Effector memory CD4-positive, alpha-beta T cell (primary cell): ENCODE results near the gene KCNN4.

ENCODE experiments used
- DNase-seq, 3 donors: peaks; one replicate each; pipeline ENCODE4 v3.0.0-alpha.2; 2020
- H3K27ac ChIP-seq: 2 replicates; pipeline ENCODE4 v1.7.0; 2013; ENCODE audit warnings: mild to moderate bottlenecking, low read length, moderate library complexity; ENCODE audit not compliant: insufficient read depth, poor library complexity, severe bottlenecking
- H3K27me3 ChIP-seq: replicated peaks from 2 replicates; pipeline ENCODE4 v1.7.0; 2013; ENCODE audit warnings: mild to moderate bottlenecking, low read length; ENCODE audit not compliant: insufficient read depth, control insufficient read depth, poor library complexity, severe bottlenecking
- H3K36me3 ChIP-seq: 2 replicates; pipeline ENCODE4 v1.7.0; 2013; ENCODE audit warnings: mild to moderate bottlenecking, low read length, moderate library complexity; ENCODE audit not compliant: control insufficient read depth, insufficient read depth
- H3K4me1 ChIP-seq: 2 replicates; pipeline ENCODE4 v1.7.0; 2013; ENCODE audit warnings: low read length, mild to moderate bottlenecking; ENCODE audit not compliant: control insufficient read depth, insufficient read depth, poor library complexity, severe bottlenecking
- H3K4me3 ChIP-seq: 2 replicates; pipeline ENCODE4 v1.7.0; 2013; ENCODE audit warnings: low read length, low read depth, mild to moderate bottlenecking; ENCODE audit not compliant: insufficient read depth, poor library complexity, severe bottlenecking
- H3K9me3 ChIP-seq: 2 replicates; pipeline ENCODE4 v1.7.0; 2013; ENCODE audit warnings: mild to moderate bottlenecking, low read length, moderate library complexity; ENCODE audit not compliant: control insufficient read depth

KCNN4 gene

DNA sequence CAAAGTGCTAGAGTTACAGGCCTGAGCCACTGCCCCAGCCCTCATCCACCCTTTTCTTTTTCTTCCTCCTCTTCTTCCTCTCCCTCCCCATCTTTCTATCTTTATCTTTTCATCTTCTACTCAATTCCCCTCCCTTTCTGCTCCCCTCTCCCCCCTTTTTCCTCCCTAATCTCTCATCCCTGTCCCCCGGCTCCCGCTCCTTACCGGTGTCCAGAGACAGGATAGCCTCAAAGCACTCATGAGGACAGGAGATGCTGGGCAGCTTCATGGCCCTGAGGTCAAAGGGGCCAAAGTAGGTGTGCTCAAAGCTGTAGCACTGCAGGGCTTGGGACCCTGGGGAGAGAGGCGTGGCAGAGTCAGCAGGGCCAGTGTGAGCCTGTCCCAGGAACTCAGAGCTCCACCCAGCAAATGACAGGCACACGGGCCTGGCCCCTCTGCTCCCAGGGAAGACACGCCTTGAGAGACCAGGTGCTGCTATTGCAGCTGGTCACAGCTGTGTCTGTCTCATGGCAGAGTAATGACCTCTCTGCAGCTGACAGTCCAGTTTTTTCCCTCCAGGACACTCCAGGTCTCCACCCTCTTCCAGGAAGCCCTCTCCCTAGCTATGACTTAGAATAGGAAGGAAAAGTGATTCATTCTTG is 18.8 kb upstream of the KCNN4 start:
- Histone ChIP-seq H3K4me3 (no peak overlapping the region), H3K27me3 (no peaks in the 10 kb centered on the region), H3K27ac (no peak overlapping the region), H3K4me1 (peaks cover 6% of the 10 kb centered on the region), H3K36me3 (no peaks in the 10 kb centered on the region), H3K9me3 (no peaks in the 10 kb centered on the region)
- no peak for DNase-seq

DNA sequence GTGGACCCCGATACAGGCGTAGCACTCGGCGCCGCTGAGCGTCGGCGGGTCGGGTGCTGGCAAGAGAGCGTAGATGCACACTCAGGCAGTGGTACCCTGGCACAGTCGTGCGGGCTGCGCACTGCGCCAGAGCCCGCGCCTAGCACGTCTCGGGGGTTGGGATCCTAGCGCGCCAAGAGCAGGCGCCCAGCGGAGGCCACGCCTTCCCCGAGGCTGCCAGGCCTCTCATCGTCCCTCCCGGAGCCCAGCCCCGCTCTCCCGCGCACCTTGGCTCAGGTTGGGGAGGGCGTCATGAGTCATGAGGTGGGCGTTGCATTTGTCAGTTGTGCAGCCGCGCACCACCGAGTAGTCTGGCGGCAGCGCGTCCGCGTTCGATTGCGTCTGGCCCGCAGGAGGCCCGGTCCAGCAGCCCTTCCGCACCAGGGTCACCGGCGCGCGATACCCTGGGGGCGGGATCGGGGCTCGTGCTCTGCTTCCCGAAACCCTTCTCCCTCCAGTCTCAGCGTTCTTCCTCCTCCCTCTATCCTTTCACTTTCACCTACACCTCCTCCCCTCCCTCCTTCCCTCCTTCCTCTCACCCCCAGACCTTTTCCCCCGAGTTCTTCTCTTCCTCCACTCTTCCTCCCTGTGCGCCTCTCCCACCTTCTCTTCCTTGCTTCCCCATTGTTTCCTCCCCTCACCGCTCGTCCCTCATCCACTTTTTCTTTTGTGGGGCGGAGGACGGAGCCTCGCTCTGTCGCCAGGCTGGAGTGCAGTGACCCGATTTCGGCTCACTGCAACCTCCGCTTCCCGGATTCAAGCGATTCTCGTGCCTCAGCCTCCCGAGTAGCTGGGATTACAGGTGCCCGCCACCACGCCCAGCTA is 18.0 kb upstream of the KCNN4 start:
- no peaks in the 10 kb centered on the region for H3K36me3 ChIP-seq
- H3K27me3 ChIP-seq: no peaks in the 10 kb centered on the region
- H3K4me3 ChIP-seq: peak overlapping the region; percentile 62
- peak; percentile 32 to 49 (median 34) for DNase-seq
- H3K4me1 ChIP-seq: peaks cover 6% of the 10 kb centered on the region
- H3K27ac ChIP-seq: no peak overlapping the region
- no peaks in the 10 kb centered on the region for H3K9me3 ChIP-seq

GRCh38 chr19:43798026-43798545 is 17.3 kb upstream of the KCNN4 start:
- H3K27me3 ChIP-seq: no peaks in the 10 kb centered on the region
- H3K4me3 ChIP-seq: peak overlapping the region; percentile 62
- H3K9me3 ChIP-seq: no peaks in the 10 kb centered on the region
- no peak for DNase-seq
- peaks cover 6% of the 10 kb centered on the region for H3K4me1 ChIP-seq
- no peak overlapping the region for H3K27ac ChIP-seq
- no peaks in the 10 kb centered on the region for H3K36me3 ChIP-seq

- no peaks in the 10 kb centered on the region for H3K9me3 ChIP-seq
- no peak overlapping the region for H3K4me3 ChIP-seq
- DNase-seq: no peak
- H3K36me3 ChIP-seq: no peaks in the 10 kb centered on the region
- H3K4me1 ChIP-seq: peaks cover 6% of the 10 kb centered on the region
- no peaks in the 10 kb centered on the region for H3K27me3 ChIP-seq
- no peak overlapping the region for H3K27ac ChIP-seq
Observed at GRCh38 chr19:43797556-43797955, 16.8 kb upstream of the KCNN4 start.

GRCh38 chr19:43797118-43797517 is 16.3 kb upstream of the KCNN4 start:
- no peak for DNase-seq
- no peaks in the 10 kb centered on the region for H3K27me3 ChIP-seq

GRCh38 chr19:43790587-43790986 is 9.8 kb upstream of the KCNN4 start:
- DNase-seq: no peak
- H3K4me3 ChIP-seq: no peak overlapping the region
- no peaks in the 10 kb centered on the region for H3K9me3 ChIP-seq
- H3K27me3 ChIP-seq: no peaks in the 10 kb centered on the region
- no peaks in the 10 kb centered on the region for H3K4me1 ChIP-seq
- H3K27ac ChIP-seq: no peak overlapping the region
- H3K36me3 ChIP-seq: no peaks in the 10 kb centered on the region

More at GRCh38 chr19:43797118-43797517, 16.3 kb upstream of the KCNN4 start:
- Histone ChIP-seq H3K27ac (no peak overlapping the region), H3K36me3 (no peaks in the 10 kb centered on the region), H3K9me3 (no peaks in the 10 kb centered on the region), H3K4me1 (peaks cover 6% of the 10 kb centered on the region), H3K4me3 (no peak overlapping the region)

DNA sequence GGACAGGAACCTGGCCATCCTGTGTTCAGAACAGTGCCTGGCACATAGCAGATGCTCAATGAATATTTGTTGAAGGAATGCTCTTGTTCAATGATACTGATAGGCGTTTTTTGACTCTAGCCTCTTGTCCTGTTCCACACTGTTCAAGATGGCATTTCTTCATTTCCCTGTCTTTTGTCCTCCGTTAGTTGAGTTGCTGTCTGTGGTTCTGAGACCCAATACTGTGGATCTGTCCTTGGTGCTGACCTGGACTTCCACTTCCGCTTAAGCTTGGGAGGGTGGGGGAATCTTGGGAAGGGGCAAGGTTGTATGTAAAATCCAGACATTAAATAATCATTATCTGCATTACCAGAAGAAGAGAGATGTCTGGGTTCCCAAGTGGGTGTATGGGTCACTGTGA is 8.3 kb upstream of the KCNN4 start:
- Histone ChIP-seq H3K27ac (no peak overlapping the region), H3K9me3 (no peaks in the 10 kb centered on the region), H3K36me3 (no peaks in the 10 kb centered on the region), H3K4me1 (peaks cover 14% of the 10 kb centered on the region), H3K27me3 (no peaks in the 10 kb centered on the region), H3K4me3 (no peak overlapping the region)
- no peak for DNase-seq

- Histone ChIP-seq H3K9me3 (no peaks in the 10 kb centered on the region), H3K4me3 (no peak overlapping the region), H3K27ac (no peak overlapping the region), H3K36me3 (no peaks in the 10 kb centered on the region), H3K4me1 (peaks cover 22% of the 10 kb centered on the region), H3K27me3 (no peaks in the 10 kb centered on the region)
- no peak for DNase-seq
Observed at GRCh38 chr19:43786665-43787064, 5.9 kb upstream of the KCNN4 start.

GRCh38 chr19:43784981-43785808 is 4.4 kb upstream of the KCNN4 start:
- DNase-seq: peak; percentile 20 to 49 (median 28)
- H3K4me3 ChIP-seq: no peak overlapping the region
- peak overlapping the region; percentile 71 for H3K27ac ChIP-seq
- peaks cover 30% of the 10 kb centered on the region for H3K4me1 ChIP-seq
- no peaks in the 10 kb centered on the region for H3K9me3 ChIP-seq
- no peaks in the 10 kb centered on the region for H3K27me3 ChIP-seq
- no peaks in the 10 kb centered on the region for H3K36me3 ChIP-seq
